GM15510 (cell line): Measurements from ENCODE around the gene TRAF3.

ENCODE experiments used
- POLR2A ChIP-seq: IDR thresholded peaks from 3 replicates; pipeline ENCODE4 v1.6.1; 2011; ENCODE audit warnings: borderline replicate concordance; ENCODE audit not compliant: insufficient read length; ENCODE audit errors: extremely low read depth

The TRAF3 gene

DNA sequence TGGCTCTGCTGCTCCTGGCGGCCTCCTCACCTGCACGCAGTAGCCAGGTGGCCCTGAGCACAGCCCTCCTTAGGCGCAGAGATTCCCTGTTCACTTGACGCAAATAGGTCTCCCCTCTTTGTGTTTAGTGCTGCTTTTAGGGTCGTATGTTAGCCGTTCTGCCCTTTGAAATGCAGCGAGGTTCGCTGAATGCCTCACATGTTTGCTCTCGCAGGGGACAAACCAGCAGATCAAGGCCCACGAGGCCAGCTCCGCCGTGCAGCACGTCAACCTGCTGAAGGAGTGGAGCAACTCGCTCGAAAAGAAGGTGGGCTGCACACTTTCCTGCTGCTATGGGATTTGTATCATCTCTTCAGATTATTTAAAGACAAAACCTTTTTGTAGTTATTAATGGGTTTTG, 113.9 kb downstream of the TRAF3 start:
- TF ChIP-seq POLR2A, result no peak

DNA sequence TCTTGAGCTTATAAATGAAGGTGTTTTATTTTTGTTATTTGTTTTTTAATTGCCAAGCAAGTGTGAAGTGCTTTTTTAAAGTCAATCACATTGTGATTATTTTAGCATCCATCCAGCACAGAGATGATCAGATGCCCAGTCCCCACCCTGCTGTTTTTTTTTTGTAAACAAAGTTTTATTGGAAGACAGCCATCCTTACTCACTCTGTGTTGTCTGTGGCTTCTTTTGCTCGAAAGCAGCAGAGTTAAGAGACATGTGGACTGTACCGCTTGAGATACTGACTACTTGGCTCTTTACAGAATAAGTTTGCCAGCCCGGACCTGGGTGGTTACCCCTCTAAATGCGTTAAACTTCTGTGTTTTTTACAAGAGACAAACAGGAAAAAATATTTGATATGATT, 114.3 kb downstream of the TRAF3 start:
- TF ChIP-seq POLR2A, result no peak

DNA sequence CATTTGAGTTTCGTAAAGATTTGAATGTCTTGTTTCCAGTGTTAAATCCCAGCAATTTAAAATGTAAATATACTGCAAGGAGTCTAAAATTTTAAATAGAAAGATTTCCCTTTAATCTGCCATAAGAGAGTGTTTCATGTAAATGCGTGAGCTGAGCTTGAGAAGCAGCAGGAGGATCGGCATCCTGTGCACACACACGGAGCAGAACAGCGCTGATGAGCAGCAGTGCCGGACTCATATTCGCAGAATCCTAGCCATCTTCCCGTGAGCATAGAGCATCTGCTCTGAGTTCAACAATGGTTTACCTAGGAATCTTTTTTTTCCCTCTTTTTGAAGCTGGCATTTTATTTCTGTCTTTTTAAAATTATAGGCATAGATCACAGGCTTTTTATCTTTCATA, 115.4 kb downstream of the TRAF3 start:
- TF ChIP-seq POLR2A, result no peak

DNA sequence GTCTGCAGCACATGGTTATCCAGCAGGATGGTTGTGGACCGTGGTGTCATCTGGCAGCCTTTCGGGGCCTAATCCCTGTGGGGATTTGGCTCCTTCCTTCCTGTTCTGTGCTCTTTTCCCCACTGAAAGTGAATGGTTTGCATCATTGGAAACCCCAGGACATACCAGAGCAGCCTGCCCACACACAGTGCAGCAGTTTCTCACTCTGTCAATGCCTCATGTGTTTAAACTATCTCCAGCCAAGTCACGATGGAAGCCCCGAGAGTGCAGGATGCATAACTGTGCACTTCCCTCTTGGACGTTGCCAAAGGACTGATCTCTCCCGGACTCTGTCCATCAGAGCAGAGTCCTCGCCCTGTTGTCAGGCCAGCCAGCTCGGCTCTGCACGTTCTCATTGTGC, 116.2 kb downstream of the TRAF3 start:
- TF ChIP-seq POLR2A, result no peak

DNA sequence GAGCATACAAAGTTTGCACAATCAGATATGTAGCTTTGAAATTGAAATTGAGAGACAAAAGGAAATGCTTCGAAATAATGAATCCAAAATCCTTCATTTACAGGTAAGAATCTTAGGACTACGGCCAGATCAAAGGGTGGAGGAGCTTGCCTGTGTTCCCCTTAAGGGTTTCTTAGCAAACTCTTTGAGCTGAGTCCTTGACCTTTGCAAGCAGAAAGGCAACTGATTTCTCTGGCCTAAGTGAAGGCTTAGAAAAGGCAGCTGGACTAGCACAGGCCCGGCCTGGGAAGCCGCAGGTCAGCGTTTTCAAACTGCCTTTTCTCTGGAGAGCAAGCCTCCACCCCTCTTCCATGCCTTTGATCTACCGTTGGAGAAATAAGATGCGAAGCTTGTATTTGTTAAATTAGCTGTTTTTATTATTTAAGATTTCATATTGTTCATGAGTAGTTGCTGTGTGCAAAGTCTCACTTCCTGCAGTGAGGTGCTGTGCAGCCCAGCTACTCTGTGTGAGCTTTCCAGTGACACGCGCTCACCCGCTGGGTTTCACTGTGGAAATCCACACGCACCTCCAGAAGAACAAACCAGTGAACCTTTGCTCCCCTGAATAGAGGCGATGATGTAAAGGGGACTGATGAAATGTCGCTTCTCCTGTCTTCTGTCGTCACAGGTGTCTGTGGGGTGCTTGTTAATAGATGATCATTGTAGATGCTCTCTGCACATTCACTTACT, 120.2 kb downstream of the TRAF3 start:
- no peak for TF ChIP-seq POLR2A

DNA sequence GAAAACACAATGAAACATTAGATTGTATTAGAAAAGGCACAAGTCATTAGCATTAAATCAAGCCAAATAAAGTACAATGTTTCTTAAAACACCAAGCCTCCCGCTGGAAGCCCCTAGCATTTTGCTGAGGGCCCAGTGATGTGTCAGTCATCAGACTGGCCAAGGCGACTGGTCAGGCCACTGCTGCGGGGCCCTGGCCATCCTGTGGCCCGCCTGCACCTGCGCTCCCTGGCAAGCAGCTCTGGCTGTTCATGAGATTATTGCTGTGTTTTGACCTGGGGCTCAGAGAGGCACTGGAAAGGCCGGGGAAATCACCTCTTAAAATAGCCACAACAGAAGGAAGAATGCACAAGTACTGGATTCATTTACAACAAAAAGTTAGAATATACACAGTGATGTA, 121.0 kb downstream of the TRAF3 start:
- no peak for TF ChIP-seq POLR2A

DNA sequence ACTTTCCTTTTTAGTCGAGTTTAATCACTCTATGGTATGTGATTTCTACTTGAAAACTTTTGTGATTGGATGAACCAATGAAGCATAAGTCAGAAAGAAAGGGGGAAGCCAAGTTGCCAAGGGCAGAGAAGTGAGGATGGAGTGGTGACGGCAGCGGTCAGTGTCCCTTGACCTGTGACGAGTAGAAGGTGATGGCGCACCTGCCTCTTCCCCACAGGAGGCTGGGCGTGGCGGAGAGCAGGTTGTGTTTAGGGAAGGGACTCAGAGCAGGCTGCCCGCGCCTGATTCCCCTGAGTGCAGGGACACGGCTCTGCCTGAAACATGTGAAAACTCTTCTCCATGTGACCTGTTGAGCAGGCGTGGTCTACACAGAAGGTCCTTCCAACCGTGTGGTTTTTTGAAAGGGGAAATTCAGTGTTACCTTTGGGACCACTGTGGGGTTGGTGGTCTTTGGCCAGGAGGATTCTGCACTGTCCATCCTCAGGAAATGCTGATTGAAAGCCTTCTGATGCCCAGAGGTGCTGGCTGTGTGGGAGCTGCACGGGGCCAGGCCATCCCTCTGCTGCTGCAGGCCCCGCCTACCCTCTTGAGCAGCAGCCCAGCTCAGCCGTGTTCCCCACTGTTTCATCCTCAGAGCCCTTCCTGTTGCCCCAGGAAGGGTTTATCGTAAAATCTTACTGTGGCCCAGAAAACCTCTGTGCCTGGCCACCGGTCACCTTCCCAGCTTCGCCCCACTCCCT, 121.7 kb downstream of the TRAF3 start:
- no peak for TF ChIP-seq POLR2A

DNA sequence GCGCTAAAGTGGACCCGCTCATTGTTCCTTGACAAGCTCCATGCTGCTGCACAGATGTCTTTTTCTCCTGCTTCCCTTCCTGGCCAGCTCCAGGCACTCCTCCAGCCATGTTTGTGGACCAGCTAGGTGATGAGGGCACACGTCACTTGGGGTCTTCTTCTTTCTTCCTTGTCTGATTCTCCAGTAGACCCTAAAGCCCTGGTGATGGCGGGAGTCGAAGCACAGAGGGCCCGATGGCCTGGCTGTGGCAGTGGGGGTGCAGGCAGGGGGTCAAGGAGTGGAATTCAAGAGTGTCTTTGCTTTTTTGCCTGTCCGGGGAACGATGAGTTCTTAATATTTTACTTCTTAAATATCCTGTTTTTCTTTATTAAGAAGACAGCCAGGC, 122.3 kb downstream of the TRAF3 start:
- TF ChIP-seq POLR2A, result no peak

DNA sequence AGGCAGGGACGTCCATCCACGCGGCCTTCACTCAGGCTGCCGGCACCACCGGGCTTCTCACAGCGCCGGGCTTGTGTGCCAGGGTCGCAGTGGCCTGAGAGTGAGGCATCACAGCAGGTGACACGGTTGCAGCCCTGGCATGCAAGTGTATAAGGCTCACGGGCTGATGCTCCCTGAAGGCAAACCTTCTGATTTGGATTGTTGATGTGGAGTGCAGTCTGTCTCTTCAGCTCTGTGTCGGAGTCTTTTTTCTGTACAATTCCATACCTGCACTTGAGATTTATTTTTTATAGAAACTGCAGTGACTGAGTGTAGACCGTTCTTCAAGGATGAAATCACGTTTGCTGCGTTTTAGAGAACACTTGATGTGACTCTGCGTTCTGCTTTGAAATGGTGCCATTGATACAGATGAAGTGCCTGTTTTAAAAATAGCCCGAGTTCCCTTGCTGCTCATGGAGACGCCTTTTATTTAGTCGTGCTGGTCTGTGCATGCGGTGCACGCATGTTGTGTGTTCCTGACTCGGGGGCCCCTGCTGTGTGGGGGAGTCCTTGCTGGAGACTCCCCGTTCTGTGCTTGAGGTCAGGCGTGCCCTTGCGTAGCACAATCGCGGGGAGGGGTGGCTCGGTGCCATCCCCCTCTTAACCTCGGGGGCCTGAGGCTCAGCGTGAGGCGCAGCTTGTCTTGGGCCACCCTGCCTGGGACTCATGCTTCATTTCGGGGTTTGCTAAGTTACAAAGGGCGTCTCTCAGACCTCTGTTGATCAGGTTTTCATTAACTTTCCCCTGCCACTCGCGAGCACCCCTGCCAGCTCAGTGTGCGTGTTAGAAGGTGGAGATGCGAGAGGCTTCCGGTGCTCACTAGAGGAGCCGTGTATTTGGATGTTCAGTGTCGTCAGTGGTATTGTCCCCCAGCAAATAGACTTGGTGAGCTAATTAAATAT, 123.7 kb downstream of the TRAF3 start:
- peak; percentile 4 for TF ChIP-seq POLR2A

DNA sequence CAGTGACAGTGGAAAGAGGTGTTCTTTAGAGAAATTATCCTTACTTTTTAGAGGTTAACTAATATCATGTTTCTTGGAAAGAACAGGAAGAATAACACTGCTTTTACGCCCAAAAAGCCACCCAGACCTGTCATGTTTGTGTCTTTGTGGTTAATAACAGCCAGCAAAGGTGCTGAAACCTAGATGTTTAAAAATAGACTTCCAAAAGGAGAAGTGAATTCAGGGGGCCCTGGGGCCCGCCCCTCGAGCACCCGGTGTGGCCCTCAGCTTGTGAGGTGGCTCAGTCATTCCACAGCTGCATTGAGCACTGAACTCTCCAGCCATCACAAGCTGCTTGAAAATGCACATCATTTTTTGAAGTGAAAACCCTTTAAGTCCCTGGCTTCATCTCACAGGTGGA, 124.4 kb downstream of the TRAF3 start:
- TF ChIP-seq POLR2A, result peak; percentile 18

DNA sequence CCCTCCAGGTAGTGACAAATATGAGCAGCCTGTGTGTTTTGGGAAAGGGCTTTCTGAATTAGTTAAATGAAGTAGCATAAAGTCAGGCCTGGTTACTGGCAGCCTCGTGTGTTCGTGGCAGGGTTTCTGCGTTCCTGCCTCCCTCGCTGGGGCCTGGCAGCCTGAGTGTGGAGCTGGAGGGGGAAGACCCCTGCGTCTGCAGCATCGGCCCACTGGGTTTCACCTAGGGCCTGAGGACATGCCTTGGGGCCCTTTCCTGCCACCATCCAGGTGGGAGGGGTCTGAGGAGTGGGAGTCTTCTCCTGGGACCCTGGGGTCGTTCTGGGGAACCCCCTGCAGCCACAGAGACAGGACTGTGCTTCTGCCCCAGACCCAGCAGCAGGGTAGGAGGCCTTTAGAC, 124.8 kb downstream of the TRAF3 start:
- no peak for TF ChIP-seq POLR2A

DNA sequence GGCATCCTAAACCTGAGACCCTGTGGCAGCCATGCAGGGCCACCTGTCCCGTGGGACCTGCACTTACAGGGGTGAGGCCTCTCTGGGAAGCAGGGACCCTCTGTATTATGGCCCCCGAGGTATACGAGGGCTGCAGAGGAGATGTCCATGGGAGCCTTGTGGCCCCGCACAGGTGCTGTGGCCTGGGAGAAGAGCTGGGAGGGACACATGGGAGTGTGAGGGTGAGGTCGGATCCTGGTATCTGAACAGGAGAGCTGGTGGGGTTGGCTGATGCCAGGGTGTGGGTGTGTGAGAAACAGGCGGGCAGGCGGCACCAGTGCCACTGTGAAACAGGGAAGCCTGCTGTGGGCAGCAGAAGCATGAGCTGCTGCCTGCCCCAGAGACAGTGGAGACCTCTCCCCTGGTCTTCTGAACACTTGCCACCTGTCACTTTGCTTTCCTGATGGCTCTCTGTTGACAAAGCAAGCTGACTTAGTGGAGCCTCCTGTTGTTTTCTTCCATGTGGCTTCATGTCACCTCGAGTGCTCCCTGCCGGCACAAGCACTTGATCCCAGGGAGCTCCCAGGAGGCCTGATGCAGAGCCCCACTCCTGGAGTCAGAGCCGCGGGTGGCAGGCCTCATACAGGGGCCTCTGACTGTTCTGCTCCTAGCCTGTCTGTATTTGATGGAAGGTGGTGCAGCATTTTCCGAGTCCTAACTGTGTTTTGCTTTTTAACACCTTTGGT, 125.4 kb downstream of the TRAF3 start:
- no peak for TF ChIP-seq POLR2A

DNA sequence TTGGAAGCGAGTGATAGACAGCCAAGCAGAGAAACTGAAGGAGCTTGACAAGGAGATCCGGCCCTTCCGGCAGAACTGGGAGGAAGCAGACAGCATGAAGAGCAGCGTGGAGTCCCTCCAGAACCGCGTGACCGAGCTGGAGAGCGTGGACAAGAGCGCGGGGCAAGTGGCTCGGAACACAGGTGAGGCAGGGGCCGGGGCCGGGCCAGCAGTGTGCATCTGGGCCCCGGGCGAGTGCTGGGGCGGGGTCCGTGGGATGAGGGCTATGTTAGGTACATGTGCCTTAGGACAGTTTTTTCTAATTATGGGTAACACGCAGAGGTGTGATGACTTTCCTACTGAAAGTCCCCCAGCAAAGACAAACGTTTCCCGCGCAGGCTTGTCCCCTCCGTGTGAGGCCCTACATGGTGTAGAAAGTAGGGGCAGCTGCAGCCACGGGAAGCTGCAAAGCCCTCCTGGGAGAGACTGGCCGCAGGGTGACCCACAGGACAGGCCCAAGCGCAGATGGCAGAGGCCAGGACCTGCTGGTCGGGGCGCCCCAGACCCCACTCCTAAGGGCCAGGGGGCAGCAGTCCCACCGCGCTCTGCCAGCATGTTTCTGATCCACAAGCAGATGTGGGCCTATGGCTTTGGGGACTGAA, 126.1 kb downstream of the TRAF3 start:
- TF ChIP-seq POLR2A, result no peak

DNA sequence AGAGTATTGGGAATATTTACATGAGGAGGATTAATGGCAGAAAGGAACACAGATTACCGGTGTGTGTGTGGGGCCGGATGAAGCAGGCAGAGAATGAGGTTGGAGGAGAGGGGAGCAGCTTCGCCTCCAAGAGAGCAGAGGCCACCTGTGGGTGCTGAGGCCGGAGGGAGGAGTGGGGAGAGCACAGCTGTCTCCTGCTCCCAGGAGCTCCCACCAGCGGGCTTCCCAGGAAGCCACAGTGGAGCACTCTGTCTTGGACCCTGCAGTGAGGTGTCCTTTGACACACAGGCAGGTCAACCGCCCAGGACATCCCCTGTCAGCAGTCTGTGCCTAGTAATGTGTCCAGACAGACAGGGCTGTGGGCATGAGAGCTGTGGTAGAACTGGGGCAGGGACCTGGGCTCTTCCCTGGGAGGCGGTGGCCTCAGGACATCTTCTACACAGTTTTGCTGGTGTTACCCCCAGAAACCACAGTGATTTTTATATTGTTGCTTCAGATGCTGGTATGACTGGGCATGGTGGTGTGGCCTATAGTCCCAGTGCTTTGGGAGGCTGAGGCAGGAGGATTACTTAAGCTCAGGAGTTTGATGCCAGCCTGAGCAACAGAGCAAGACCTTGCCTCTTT, 126.8 kb downstream of the TRAF3 start:
- no peak for TF ChIP-seq POLR2A
